Choroid plexus epithelial cell (primary cell): ENCODE data around the gene RNF149.
A peak's percentile ranks its signal among the peaks of the same experiment; 100 is the strongest.

ENCODE experiments used
- DNase-seq: peaks from one replicate; pipeline ENCODE4 v3.0.0-alpha.2; 2010; ENCODE audit warnings: low read depth
- H3K4me3 ChIP-seq: 2 replicates; pipeline ENCODE4 v1.5.1; 2011; ENCODE audit warnings: low read depth, mild to moderate bottlenecking, control low read depth, low read length, moderate library complexity
- TF ChIP-seq, protein P1 (sequence below): conservative IDR thresholded peaks from 2 replicates; pipeline ENCODE4 v1.5.1; 2011; ENCODE audit warnings: low read depth, mild to moderate bottlenecking, control low read depth, inconsistent platforms, low read length, moderate library complexity

RNF149 gene

DNA sequence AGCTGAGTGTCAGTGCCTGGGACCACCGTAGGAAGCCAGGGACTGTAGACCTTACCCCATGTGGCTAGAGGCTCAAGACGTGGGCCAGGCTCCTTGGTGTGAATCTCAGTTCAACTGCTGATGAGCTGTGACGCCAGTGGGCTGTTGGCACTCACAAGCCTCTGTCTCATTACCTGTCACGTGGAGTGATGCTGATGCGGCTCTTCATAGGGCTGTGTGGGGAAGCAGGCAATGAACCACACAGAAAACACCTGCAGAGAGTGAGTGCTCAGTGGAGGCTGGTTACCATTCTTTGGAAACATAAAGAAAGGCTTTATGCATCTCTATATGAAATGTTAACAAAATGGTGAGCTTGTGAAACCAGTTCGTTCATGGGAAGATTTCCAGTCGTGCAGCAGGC, 42.7 kb upstream of the RNF149 start:
- DNase-seq: no peak
- H3K4me3 ChIP-seq: no peak overlapping the region
- TF ChIP-seq, protein P1, sequence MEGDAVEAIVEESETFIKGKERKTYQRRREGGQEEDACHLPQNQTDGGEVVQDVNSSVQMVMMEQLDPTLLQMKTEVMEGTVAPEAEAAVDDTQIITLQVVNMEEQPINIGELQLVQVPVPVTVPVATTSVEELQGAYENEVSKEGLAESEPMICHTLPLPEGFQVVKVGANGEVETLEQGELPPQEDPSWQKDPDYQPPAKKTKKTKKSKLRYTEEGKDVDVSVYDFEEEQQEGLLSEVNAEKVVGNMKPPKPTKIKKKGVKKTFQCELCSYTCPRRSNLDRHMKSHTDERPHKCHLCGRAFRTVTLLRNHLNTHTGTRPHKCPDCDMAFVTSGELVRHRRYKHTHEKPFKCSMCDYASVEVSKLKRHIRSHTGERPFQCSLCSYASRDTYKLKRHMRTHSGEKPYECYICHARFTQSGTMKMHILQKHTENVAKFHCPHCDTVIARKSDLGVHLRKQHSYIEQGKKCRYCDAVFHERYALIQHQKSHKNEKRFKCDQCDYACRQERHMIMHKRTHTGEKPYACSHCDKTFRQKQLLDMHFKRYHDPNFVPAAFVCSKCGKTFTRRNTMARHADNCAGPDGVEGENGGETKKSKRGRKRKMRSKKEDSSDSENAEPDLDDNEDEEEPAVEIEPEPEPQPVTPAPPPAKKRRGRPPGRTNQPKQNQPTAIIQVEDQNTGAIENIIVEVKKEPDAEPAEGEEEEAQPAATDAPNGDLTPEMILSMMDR: no peak

DNA sequence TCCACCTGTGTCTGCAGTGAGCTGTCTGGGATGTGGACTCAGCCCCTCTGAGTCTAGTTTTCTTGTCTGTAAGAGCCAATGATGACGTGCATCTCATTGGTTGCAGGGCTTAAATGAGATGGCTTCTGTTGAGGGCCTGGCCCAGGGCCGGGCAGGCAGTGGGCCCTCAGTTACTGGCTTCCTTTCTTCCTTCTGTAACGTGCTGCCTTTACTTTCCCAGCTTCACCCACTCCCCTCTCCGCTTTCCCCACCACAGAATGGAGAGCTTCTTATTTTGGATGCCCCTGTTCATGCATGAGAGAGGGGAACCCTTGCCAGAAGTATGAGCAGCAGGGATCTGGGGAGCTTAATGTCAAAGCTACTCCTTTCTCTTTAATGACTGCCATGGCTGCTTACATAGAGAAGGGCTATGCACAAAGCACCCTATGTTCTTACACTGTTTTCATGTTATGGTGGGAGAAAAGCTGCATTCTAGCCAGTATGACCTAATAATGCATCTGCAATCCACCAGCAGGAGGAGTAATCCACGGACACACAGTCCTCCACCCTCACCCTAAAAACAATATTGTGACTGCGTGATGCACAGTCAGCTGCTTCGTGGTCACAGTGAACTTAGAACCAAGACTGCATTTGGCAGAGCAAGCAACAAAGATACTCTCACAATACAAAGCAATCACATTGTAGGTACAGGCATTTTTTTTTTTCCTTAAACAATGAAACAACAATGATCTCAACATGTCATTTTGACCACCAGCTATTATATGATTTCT, 41.6 kb upstream of the RNF149 start:
- TF ChIP-seq, protein P1: peak; percentile 76
- H3K4me3 ChIP-seq: no peak overlapping the region
- DNase-seq: peak; percentile 83

DNA sequence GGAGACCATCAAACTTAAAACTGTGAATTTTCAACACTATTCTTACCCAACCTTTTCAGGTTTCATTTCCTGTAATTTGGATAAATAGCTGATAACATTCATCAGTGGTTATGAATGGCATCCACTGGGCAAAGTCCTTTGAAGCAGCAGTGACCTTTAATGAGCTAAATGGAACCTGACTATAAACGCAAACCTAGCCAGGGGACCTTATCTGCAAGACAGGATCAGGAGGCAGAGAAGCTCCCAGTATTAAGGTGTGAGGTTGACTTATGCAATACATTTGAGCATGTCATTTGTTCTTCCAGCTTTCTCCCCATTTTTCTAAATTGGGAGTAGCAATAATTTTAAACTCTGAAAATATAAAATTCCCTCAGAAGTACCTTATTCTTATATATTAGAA, 40.4 kb upstream of the RNF149 start:
- no peak overlapping the region for H3K4me3 ChIP-seq
- DNase-seq: no peak
- TF ChIP-seq, protein P1: no peak

DNA sequence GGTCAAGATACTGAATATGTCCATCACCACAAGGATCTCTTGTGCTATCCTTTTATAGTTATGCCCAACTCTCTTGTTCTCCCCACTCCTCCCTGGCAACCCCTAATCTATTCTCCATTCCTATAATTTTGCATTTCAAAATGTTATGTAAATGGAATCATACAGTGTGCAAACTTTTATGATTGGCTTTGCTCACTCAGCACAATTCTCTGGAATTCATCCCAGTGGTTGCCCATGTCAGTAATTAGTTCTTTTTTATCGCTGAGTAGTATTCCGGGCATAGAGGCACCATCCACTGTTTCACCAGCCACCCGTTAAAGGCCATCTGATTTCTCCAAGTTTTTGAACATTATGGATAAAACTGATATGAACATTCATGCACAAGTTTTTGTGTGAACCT, 38.4 kb upstream of the RNF149 start:
- no peak overlapping the region for H3K4me3 ChIP-seq
- no peak for DNase-seq
- TF ChIP-seq, protein P1: no peak

DNA sequence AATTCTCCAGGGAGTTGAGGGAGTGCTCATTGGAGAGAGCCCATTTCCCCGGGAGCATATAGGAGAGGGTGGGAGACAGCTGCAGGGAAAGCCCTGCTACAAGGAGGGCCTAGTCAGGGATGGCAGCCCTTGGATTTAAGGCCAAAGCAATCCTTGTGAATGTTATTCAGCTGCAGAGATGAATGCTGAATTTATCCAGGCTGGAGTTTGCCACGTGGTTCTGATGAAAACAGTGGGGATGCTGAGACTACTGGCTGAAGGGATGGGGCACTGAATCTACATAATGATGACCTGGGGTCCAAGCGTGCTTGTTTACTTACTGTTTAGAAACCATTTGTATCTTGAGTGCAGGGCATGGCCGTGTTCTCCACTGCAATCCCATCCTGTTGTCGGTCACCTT, 35.6 kb upstream of the RNF149 start:
- TF ChIP-seq, protein P1: no peak
- H3K4me3 ChIP-seq: no peak overlapping the region

DNA sequence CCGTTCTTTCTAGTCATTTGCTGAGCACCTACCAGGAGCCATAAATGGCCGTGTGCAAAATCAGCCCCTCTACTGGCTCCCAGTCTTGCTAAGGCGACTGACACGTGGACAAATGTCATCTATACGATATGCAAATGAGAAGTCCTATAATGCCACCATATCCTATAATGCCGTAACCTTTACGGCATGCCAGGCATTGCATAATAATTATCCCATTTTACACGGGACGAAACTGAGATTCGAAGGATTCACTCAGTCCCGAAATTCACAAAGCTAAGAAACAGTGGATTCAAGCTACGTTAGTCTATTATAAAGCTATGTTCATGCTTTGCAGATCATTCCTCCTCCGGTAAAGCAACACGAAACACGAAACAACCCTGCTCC, 34.1 kb upstream of the RNF149 start:
- peak overlapping the region; percentile 41 for H3K4me3 ChIP-seq
- TF ChIP-seq, protein P1: no peak
- DNase-seq: no peak

More for the DNA sequence above, 35.6 kb upstream of the RNF149 start:
- DNase-seq: no peak
